Heart left ventricle (tissue), 13 donors: ENCODE results near the gene FHIP2A.

Source experiments
- CTCF ChIP-seq, 12 donors: fragments of 200-600 bp; sonication (generic) in 4 of 12; IDR thresholded peaks; one replicate each; pipeline versions ENCODE4 v1.5.0 to v1.8.0; 2018 to 2022; ENCODE audit warnings: antibody characterized with exemption in 12 of 12, mild to moderate bottlenecking in 5 of 12
- POLR2A ChIP-seq, 2 donors: fragments of 450-650 bp; IDR thresholded peaks; one replicate each; pipeline ENCODE4 v1.6.1; 2017; ENCODE audit warnings: antibody characterized with exemption in 2 of 2, mild to moderate bottlenecking in 2 of 2, moderate library complexity in 2 of 2
- donor health status: ischemic (EF 13 %, LVEDD 7.1; RV severe dilation, severe dysfunction).
- donor health status: DM: no; HTN: yes; CAD: no.
- donor health status: DM: no; HTN: no; CAD: no.
- donor health status: ischemic (EF 25% LVEDD 6.9; RV normal size, moderate dysfunction).
- donor health status: ischemic (EF 25% LVEDD 5.7; RV mildly dilated, moderate dysfunction).
- donor health status: ischemic (EF 35%, LVEDD 5.7; RV mildly dilated, moderate dysfunction).
- donor health status: nonischemic (EF 11% LVEDD 7.7; RV severe dilation, severe dysfunction).
- donor health status: DM: yes; HTN: yes; CAD: no.
- donor health status: PGD.
- donor health status: ischemic (EF 29% LVEDD 5.4; RV normal size, mild dysfunction).
- donor health status: nonischemic (EF 23%, LVEDD 6.1; RV moderate dilation, normal function).

GRCh38 chr10:114862456-114862855 is 40.9 kb downstream of the FHIP2A start:
- TF ChIP-seq CTCF (IDR thresholded peaks at IDR 0.05) (no peak), POLR2A (IDR thresholded peaks at IDR 0.05) (no peak)
